ENCODE data around the gene RTP5. TPM values are rescaled to one million over a fixed set of nuclear protein-coding genes. Genes with fewer than 3 reads are reported as not detected.

The RTP5 gene
- total and polyA plus RNA-seq, 9 donors = 0.05 to 0.06 (median 0.05) TPM; not detected in 6

GRCh38 chr2:241859017-241859435 is 10.5 kb upstream of the RTP5 start:
- no peaks in the 10 kb centered on the region for H3K9me3 ChIP-seq (replicated peaks; ENCODE audit: control insufficient read depth, low read depth, low read length)
- DNase-seq = no peak
- H3K27ac ChIP-seq (ENCODE audit: low read length) = peak overlapping the region; percentile 84
- H3K4me3 ChIP-seq (ENCODE audit: low read length) = no peak overlapping the region
- peaks cover 26% of the 10 kb centered on the region for H3K27me3 ChIP-seq (ENCODE audit: control insufficient read depth, insufficient read depth, low read length)
- H3K36me3 ChIP-seq (ENCODE audit: control insufficient read depth, insufficient read depth, low read length) = no peaks in the 10 kb centered on the region
- peaks cover 40% of the 10 kb centered on the region for H3K4me1 ChIP-seq (ENCODE audit: control insufficient read depth, insufficient read depth, low read length)
- WGBS (ENCODE audit: insufficient coverage) = 27% methylated on average over 4 of the region's 9 CpGs

DNA sequence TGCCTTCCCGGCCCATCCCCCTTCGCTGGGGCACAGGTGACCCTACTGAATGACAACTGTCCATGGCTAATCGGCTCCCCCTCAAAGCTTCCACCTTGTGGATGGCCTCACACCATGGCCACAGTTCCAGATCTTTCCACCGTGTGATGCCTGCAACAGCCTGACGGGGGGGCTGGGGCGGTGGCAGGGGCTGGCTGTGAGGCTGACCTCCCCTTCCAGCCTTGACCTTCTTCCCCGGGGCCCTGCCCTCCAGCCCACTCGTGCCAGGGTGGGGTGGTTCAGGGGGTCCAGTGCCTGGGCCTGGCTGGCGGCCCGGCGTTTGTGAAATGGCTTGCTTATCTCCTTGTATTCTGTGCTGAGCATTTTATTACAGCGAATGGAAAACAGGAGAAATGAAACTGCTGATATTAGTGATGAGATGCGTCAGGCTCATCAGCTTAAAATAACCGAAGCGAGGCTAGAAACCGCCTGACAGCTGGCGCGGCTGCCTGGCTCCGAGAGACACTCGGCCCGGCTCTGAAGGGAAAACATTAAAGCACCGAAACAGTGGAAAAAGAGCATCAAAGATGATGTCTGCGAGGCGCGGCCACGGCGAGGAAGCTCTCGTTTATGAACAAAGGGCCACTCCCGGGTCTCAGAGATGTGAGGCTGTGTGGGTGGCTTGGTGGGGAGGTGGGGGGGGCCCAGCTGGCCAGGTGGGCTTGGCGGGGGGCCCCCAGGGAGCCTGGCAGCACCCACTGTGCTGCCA is 9.9 kb upstream of the RTP5 start:
- peaks cover 26% of the 10 kb centered on the region for H3K27me3 ChIP-seq (ENCODE audit: control insufficient read depth, insufficient read depth, low read length)
- DNase-seq = peak; percentile 92
- WGBS (ENCODE audit: insufficient coverage) = 31% methylated on average over 26 of the region's 30 CpGs

DNA sequence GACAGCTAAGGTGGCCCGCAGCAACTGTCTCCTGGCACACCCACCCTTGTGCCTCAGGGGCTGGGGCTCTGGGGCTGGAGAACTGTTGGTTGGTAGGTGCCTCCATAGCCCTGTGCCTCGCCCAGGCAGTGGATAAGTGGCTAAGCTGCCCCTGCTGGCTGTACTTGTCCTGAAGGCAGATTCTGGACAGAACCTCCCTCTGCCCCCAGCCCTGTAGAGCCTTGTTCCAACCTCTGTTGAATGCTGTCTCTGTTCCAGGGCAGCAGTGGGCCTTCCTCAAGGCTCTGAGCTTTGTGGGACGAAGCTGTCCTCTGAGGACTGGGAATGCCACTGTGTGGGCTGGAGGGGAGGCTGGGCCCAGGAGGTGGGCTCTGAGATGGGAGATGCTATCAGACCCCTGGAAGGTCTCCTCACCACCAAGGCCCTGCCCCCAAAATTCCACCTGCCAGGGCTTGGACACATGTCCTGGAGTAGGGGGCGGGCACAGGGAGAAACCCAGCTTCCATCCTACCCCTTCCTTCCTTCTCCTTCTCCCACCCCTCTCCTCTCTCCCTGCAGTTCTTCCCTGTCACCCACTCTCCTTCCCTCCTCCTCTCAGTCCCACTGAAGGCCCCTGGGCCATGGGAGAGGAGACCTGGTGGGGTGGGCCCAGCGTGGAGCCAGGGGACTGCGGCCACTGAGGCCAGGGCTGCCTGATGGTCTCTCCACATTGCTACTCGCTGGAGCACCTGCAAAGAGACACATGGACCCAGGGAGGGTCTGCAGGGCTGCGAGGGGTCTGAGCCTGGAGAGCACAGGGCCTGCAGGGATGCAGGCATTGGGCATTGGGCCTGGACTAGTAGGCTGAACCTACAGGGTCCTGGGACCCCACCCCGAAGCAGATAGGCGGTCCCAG is 9.1 kb upstream of the RTP5 start:
- 81% methylated on average over 3 of the region's 10 CpGs for WGBS (ENCODE audit: insufficient coverage)
- peaks cover 29% of the 10 kb centered on the region for H3K4me1 ChIP-seq (ENCODE audit: control insufficient read depth, insufficient read depth, low read length)
- H3K27ac ChIP-seq (ENCODE audit: low read length) = peak overlapping the region; percentile 84
- no peaks in the 10 kb centered on the region for H3K36me3 ChIP-seq (ENCODE audit: control insufficient read depth, insufficient read depth, low read length)
- H3K27me3 ChIP-seq (ENCODE audit: control insufficient read depth, insufficient read depth, low read length) = peaks cover 31% of the 10 kb centered on the region
- H3K4me3 ChIP-seq (ENCODE audit: low read length) = no peak overlapping the region
- no peak for DNase-seq
- H3K9me3 ChIP-seq (replicated peaks; ENCODE audit: control insufficient read depth, low read depth, low read length) = no peaks in the 10 kb centered on the region

More for the DNA sequence above, 9.9 kb upstream of the RTP5 start:
- peaks cover 35% of the 10 kb centered on the region for H3K4me1 ChIP-seq (ENCODE audit: control insufficient read depth, insufficient read depth, low read length)
- no peak overlapping the region for H3K4me3 ChIP-seq (ENCODE audit: low read length)
- H3K36me3 ChIP-seq (ENCODE audit: control insufficient read depth, insufficient read depth, low read length) = no peaks in the 10 kb centered on the region
- peak overlapping the region; percentile 84 for H3K27ac ChIP-seq (ENCODE audit: low read length)
- no peaks in the 10 kb centered on the region for H3K9me3 ChIP-seq (replicated peaks; ENCODE audit: control insufficient read depth, low read depth, low read length)

GRCh38 chr2:241861264-241861663 is 8.3 kb upstream of the RTP5 start:
- DNase-seq = no peak
- Histone ChIP-seq H3K4me3 (ENCODE audit: low read length) (no peak overlapping the region), H3K27ac (ENCODE audit: low read length) (no peak overlapping the region), H3K9me3 (replicated peaks; ENCODE audit: control insufficient read depth, low read depth, low read length) (no peaks in the 10 kb centered on the region), H3K36me3 (ENCODE audit: control insufficient read depth, insufficient read depth, low read length) (no peaks in the 10 kb centered on the region), H3K4me1 (ENCODE audit: control insufficient read depth, insufficient read depth, low read length) (peaks cover 29% of the 10 kb centered on the region), H3K27me3 (ENCODE audit: control insufficient read depth, insufficient read depth, low read length) (peaks cover 38% of the 10 kb centered on the region)
- WGBS (ENCODE audit: insufficient coverage) = 79% methylated on average over 1 of the region's 1 CpG

DNA sequence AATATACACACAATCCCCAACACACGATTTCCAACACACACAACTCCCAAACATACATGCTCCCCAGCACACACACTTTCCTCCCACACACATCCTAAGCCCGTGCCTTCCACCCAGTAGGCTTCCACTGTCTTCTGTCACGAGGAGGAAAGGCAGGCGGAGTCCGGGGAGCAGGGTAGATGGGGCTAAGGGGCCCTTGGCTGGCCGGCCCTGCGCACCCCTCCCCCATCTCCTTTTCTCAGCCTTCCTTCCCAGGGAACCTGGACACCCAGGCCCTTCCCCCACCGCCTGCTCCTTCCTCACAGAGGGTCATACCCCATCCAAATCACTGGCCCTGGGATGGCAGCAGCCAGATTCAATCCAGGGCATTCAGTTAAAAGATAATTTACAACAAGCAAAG is 7.4 kb upstream of the RTP5 start:
- Histone ChIP-seq H3K36me3 (ENCODE audit: control insufficient read depth, insufficient read depth, low read length) (no peaks in the 10 kb centered on the region), H3K4me1 (ENCODE audit: control insufficient read depth, insufficient read depth, low read length) (peaks cover 32% of the 10 kb centered on the region), H3K4me3 (ENCODE audit: low read length) (no peak overlapping the region), H3K27ac (ENCODE audit: low read length) (no peak overlapping the region), H3K27me3 (ENCODE audit: control insufficient read depth, insufficient read depth, low read length) (peaks cover 46% of the 10 kb centered on the region), H3K9me3 (replicated peaks; ENCODE audit: control insufficient read depth, low read depth, low read length) (no peaks in the 10 kb centered on the region)
- 76% methylated on average over 3 of the region's 8 CpGs for WGBS (ENCODE audit: insufficient coverage)
- DNase-seq = no peak

DNA sequence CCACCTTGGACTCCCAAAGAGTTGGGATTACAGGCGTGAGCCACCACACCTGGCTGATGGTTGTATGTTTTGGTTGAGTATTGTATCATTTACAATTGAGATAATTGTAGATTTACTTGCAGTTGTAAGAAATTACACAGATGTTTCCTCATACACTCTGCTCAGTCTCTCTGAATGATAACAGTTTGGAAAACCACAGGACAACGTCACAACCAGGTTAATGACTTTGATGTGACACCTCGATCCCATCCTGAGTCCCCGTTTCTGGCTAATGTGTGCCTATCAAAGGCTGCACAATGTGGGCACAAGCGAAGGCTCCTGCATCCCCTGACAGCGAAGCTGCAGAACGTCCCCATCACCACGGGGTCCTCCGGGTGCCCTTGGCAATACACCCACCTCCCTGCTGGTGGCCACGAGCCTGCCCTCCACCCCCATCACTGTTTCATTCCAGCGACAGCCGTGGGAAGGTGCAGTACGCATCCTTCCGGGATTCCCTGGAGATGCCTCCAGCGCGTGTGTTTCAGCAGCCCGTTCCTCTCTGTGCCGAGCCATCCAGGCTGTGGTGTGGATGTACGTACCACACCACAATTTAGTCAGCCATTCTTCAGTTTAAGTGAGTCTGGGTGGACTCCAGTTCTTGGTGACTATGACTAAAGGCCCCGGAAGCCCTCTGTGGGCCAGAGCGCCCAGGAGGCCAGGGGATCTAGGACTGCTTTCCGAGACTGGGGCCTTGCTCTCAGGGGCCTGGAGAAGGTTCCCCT is 6.6 kb upstream of the RTP5 start:
- no peak for DNase-seq
- Histone ChIP-seq H3K27me3 (ENCODE audit: control insufficient read depth, insufficient read depth, low read length) (peaks cover 51% of the 10 kb centered on the region), H3K4me3 (ENCODE audit: low read length) (no peak overlapping the region), H3K36me3 (ENCODE audit: control insufficient read depth, insufficient read depth, low read length) (no peaks in the 10 kb centered on the region), H3K9me3 (replicated peaks; ENCODE audit: control insufficient read depth, low read depth, low read length) (no peaks in the 10 kb centered on the region), H3K4me1 (ENCODE audit: control insufficient read depth, insufficient read depth, low read length) (peaks cover 32% of the 10 kb centered on the region), H3K27ac (ENCODE audit: low read length) (no peak overlapping the region)
- 71% methylated on average over 15 of the region's 22 CpGs for WGBS (ENCODE audit: insufficient coverage)

DNA sequence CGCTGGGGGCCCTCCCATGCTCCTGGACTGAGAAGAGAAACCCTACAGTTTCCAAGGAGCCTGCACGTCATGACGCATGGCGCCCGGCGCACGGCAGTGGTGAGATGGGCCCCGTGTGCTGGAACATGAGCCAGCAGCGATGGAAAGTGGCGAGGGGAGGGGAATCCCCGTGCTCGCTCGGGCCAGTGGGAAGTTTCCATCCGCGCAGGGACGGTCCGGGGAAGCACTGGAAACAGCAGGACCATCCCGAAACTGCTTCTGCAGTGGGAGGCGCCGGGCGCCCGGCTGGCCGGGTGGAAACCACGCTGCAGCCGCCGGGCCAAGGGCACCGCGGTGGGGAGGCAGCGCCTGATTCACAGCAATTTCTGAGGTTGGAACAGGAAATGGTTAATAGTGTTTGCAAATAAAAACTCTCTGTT is 6.0 kb upstream of the RTP5 start:
- Histone ChIP-seq H3K27me3 (ENCODE audit: control insufficient read depth, insufficient read depth, low read length) (peaks cover 52% of the 10 kb centered on the region), H3K9me3 (replicated peaks; ENCODE audit: control insufficient read depth, low read depth, low read length) (no peaks in the 10 kb centered on the region), H3K4me1 (ENCODE audit: control insufficient read depth, insufficient read depth, low read length) (peaks cover 36% of the 10 kb centered on the region), H3K4me3 (ENCODE audit: low read length) (no peak overlapping the region), H3K36me3 (ENCODE audit: control insufficient read depth, insufficient read depth, low read length) (no peaks in the 10 kb centered on the region), H3K27ac (ENCODE audit: low read length) (no peak overlapping the region)
- peak; percentile 82 for DNase-seq
- WGBS (ENCODE audit: insufficient coverage) = 21% methylated on average over 18 of the region's 29 CpGs

- Histone ChIP-seq H3K9me3 (replicated peaks; ENCODE audit: control insufficient read depth, low read depth, low read length) (no peaks in the 10 kb centered on the region), H3K27ac (ENCODE audit: low read length) (no peak overlapping the region), H3K4me1 (ENCODE audit: control insufficient read depth, insufficient read depth, low read length) (peaks cover 29% of the 10 kb centered on the region), H3K4me3 (ENCODE audit: low read length) (no peak overlapping the region), H3K36me3 (ENCODE audit: control insufficient read depth, insufficient read depth, low read length) (no peaks in the 10 kb centered on the region), H3K27me3 (ENCODE audit: control insufficient read depth, insufficient read depth, low read length) (peaks cover 55% of the 10 kb centered on the region)
- 86% methylated on average over 2 of the region's 2 CpGs for WGBS (ENCODE audit: insufficient coverage)
- no peak for DNase-seq
Measured at GRCh38 chr2:241864168-241864849, 5.2 kb upstream of the RTP5 start.

DNA sequence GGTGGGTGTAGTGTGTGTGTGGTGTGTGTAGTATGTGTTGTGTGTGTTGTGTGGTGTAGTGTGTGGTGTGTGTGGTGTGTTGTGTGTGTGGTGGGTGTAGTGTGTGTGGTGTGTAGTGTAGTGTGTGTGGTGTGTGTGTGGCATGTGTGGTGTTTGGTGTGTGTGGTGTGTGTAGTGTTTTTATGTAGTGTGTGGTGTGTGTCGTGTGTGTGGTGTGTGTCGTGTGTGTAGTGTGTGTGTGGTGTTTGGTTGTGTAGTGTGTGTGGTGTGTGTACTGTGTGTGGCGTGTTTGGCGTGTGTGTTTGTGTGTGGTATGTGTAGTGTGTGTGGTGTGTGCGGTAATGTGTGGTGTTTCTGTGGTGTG is 4.7 kb upstream of the RTP5 start:
- H3K9me3 ChIP-seq (replicated peaks; ENCODE audit: control insufficient read depth, low read depth, low read length) = no peaks in the 10 kb centered on the region
- no peaks in the 10 kb centered on the region for H3K36me3 ChIP-seq (ENCODE audit: control insufficient read depth, insufficient read depth, low read length)
- no peak overlapping the region for H3K27ac ChIP-seq (ENCODE audit: low read length)
- 100% methylated on average over 1 of the region's 5 CpGs for WGBS (ENCODE audit: insufficient coverage)
- peaks cover 54% of the 10 kb centered on the region for H3K27me3 ChIP-seq (ENCODE audit: control insufficient read depth, insufficient read depth, low read length)
- no peak for DNase-seq
- H3K4me1 ChIP-seq (ENCODE audit: control insufficient read depth, insufficient read depth, low read length) = peaks cover 23% of the 10 kb centered on the region
- no peak overlapping the region for H3K4me3 ChIP-seq (ENCODE audit: low read length)

All from muscle of leg (tissue), 11 donors.